Measurements from ENCODE around the gene LUC7L3. TPM values are rescaled to one million over a fixed set of nuclear protein-coding genes. Genes with fewer than 3 reads are reported as not detected.

Gene LUC7L3
- total RNA-seq, 2 experiments from 2014 or later: 116 to 126 TPM

DNA sequence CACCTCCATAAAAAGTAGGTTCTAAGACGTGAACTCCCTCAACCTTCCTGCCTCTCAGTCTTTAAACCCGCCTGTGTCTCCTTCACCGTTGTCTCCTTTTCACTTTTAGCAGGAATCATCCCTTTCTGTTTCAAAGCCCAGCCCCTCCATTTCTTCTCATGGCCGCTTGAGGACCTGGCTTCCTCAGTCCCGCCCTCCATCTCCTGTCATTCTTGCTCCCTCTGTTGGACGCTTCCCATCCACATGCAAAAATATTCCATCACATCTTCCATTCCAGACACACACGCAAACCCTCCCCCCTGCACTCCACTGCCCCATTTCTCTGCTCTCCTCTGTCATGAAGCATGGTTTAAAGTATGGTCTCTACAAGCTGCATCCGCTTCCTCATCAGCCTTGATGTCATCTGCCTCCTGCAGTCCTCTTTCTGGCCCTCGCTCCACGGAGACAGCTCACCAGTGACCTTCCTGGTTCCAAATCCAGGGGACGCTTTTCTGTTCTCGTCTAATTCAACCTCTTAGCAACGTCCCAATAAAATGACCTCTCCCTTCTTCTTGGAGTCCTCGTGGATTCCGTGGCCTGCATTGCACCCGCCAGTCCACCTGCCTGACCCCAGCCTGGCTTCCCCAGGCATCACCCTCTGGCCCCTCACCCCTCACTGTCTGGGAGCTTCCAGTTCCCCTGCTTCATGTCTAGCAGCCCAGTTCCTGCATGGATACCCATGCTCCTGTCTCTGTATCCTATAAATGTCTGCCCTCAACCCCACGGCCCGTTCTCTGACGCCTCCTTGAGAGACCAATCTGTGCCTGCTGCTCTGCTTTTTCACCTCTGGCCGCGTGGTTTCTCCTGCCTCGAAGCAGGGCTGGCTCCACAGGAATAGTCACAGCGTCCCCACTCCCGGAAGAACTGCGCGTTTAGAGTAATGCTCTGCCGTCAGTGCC lies 37.9 kb upstream of the LUC7L3 start:
- Histone ChIP-seq H3K27me3 (ENCODE audit: control insufficient read depth in 1 of 2, insufficient read depth in 2 of 2, low read length in 2 of 2) (peaks cover 0 to 3% of the 10 kb centered on the region in 2 experiments), H3K27ac (ENCODE audit: low read depth in 1 of 2, low read length in 2 of 2) (no peak overlapping the region), H3K9me3 (ENCODE audit: control insufficient read depth in 1 of 2, insufficient read depth in 1 of 2, low read length in 2 of 2) (no peaks in the 10 kb centered on the region), H3K4me3 (ENCODE audit: low read length) (no peak overlapping the region), H3K4me1 (ENCODE audit: insufficient read depth, low read length) (no peaks in the 10 kb centered on the region), H3K36me3 (ENCODE audit: insufficient read depth, low read length) (no peaks in the 10 kb centered on the region)
- H3K9me3 Mint-ChIP-seq: no peaks in the 10 kb centered on the region
- no peak overlapping the region for H3K27ac Mint-ChIP-seq
- intact Hi-C loops (cut with DNase I, micrococcal nuclease): no loop called here
- H3K4me1 Mint-ChIP-seq (ENCODE audit: low read depth): no peaks in the 10 kb centered on the region
- TF ChIP-seq, protein P1, sequence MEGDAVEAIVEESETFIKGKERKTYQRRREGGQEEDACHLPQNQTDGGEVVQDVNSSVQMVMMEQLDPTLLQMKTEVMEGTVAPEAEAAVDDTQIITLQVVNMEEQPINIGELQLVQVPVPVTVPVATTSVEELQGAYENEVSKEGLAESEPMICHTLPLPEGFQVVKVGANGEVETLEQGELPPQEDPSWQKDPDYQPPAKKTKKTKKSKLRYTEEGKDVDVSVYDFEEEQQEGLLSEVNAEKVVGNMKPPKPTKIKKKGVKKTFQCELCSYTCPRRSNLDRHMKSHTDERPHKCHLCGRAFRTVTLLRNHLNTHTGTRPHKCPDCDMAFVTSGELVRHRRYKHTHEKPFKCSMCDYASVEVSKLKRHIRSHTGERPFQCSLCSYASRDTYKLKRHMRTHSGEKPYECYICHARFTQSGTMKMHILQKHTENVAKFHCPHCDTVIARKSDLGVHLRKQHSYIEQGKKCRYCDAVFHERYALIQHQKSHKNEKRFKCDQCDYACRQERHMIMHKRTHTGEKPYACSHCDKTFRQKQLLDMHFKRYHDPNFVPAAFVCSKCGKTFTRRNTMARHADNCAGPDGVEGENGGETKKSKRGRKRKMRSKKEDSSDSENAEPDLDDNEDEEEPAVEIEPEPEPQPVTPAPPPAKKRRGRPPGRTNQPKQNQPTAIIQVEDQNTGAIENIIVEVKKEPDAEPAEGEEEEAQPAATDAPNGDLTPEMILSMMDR (IDR thresholded peaks at IDR 0.05): no peak
- ATAC-seq (ENCODE audit: poor library complexity) (no peak), DNase-seq (peak in 4 of 14 experiments; percentile 3 to 36 (median 18))
- CTCF ChIA-PET: no interaction called here
- peaks cover 31% of the 10 kb centered on the region for H3K27me3 Mint-ChIP-seq
- H3K36me3 Mint-ChIP-seq (ENCODE audit: low read depth): no peaks in the 10 kb centered on the region
- POLR2A ChIA-PET: no interaction called here
- no peak overlapping the region for H3K4me3 Mint-ChIP-seq

DNA sequence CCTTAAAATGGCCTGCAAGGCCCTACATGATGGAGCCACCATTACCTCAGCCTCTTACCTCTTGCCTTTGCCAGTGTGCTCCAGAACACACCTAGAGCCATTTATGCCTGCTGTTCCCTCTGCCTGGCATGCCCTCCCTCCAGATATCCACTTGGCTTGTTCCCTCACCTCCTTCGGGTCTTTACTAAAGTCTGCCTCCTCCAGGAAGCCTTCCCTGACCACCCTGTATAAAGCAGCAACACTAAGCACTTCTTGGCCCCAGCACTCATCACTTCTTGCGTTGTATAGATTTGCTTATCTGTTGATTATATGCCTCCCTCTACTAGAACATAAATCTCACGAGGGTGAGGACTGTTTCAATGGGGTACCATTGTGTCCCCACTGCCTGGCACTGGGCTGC lies 37.0 kb upstream of the LUC7L3 start:
- H3K27me3 ChIP-seq (ENCODE audit: control insufficient read depth in 1 of 2, insufficient read depth in 2 of 2, low read length in 2 of 2): peaks cover 0 to 3% of the 10 kb centered on the region in 2 experiments
- Mint-ChIP-seq H3K4me1 (ENCODE audit: low read depth) (no peaks in the 10 kb centered on the region), H3K4me3 (no peak overlapping the region), H3K27me3 (peaks cover 31% of the 10 kb centered on the region), H3K9me3 (no peaks in the 10 kb centered on the region), H3K36me3 (ENCODE audit: low read depth) (no peaks in the 10 kb centered on the region), H3K27ac (no peak overlapping the region)
- no peaks in the 10 kb centered on the region for H3K36me3 ChIP-seq (ENCODE audit: insufficient read depth, low read length)
- ATAC-seq (ENCODE audit: poor library complexity): no peak
- intact Hi-C loops (cut with DNase I, micrococcal nuclease): no loop called here
- DNase-seq: no peak
- no peaks in the 10 kb centered on the region for H3K4me1 ChIP-seq (ENCODE audit: insufficient read depth, low read length)
- H3K9me3 ChIP-seq (ENCODE audit: control insufficient read depth in 1 of 2, insufficient read depth in 1 of 2, low read length in 2 of 2): no peaks in the 10 kb centered on the region
- H3K4me3 ChIP-seq (ENCODE audit: low read length): no peak overlapping the region
- H3K27ac ChIP-seq (ENCODE audit: low read depth in 1 of 2, low read length in 2 of 2): no peak overlapping the region
- ChIA-PET CTCF (no interaction called here), POLR2A (no interaction called here)
- TF ChIP-seq, protein P1 (IDR thresholded peaks at IDR 0.05): no peak

DNA sequence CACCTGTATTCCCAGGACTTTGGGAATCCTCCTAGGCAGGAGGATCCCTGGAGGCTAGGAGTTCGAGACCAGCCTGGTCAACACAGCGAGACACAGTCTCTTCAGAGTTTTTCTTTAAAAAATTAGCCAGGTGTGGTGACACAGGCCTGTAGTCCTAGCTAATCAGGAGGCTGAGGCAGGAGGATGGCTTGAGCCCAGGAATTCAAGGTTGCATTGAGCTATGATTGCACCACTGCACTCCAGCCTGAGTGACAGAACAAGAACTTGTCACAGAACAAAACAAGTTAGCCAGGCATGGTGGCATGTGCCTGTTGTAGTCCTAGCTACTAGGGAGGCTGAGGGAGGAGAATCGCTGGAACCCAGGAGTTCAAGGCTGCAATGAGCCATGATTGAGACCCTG lies 36.5 kb upstream of the LUC7L3 start:
- no peak overlapping the region for H3K27ac ChIP-seq (ENCODE audit: low read depth in 1 of 2, low read length in 2 of 2)

More for the DNA sequence above, 36.5 kb upstream of the LUC7L3 start:
- no peak overlapping the region for H3K4me3 Mint-ChIP-seq
- H3K4me1 ChIP-seq (ENCODE audit: insufficient read depth, low read length): no peaks in the 10 kb centered on the region
- ATAC-seq (ENCODE audit: poor library complexity): no peak
- TF ChIP-seq, protein P1 (IDR thresholded peaks at IDR 0.05): no peak
- no peaks in the 10 kb centered on the region for H3K9me3 Mint-ChIP-seq
- no peaks in the 10 kb centered on the region for H3K9me3 ChIP-seq (ENCODE audit: control insufficient read depth in 1 of 2, insufficient read depth in 1 of 2, low read length in 2 of 2)
- H3K27me3 Mint-ChIP-seq: peaks cover 31% of the 10 kb centered on the region
- no peaks in the 10 kb centered on the region for H3K36me3 Mint-ChIP-seq (ENCODE audit: low read depth)
- no peak overlapping the region for H3K27ac Mint-ChIP-seq
- no peaks in the 10 kb centered on the region for H3K4me1 Mint-ChIP-seq (ENCODE audit: low read depth)
- POLR2A ChIA-PET: no interaction called here
- intact Hi-C loops (cut with DNase I, micrococcal nuclease): no loop called here
- CTCF ChIA-PET: no interaction called here
- no peak overlapping the region for H3K4me3 ChIP-seq (ENCODE audit: low read length)
- no peaks in the 10 kb centered on the region for H3K36me3 ChIP-seq (ENCODE audit: insufficient read depth, low read length)
- H3K27me3 ChIP-seq (ENCODE audit: control insufficient read depth in 1 of 2, insufficient read depth in 2 of 2, low read length in 2 of 2): peaks cover 0 to 3% of the 10 kb centered on the region in 2 experiments
- DNase-seq: no peak

All from CD4-positive, alpha-beta T cell (primary cell).